ENCODE data around the gene IFITM5. TPM values are rescaled to one million over a fixed set of nuclear protein-coding genes. Genes with fewer than 3 reads are reported as not detected.

Gene IFITM5
- total RNA-seq, 4 donors from 2014 or later = not detected

GRCh38 chr11:328012-328411, 28.7 kb upstream of the IFITM5 start:
- no peak for DNase-seq (ENCODE audit: extremely low spot score)
- intact Hi-C loops (cut with DNase I) = no loop called here
- WGBS = 93% methylated on average over 10 of the region's 13 CpGs

DNA sequence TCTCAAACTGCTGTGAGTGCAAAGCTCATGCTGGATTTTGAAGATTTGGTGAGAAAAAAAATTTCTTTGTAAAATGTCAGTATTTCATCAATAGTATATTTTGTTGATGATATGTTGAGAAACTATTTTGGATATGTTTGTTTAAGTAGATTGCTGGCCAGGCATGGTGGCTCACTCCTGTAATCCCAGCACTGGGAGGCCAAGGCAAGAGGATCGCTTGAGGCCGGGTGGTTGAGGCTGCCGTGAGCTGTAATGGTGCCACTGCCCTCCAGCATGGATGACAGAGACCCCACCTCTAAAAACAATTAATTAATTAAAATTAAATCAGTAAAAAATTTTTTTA, 28.2 kb upstream of the IFITM5 start:
- DNase-seq (ENCODE audit: extremely low spot score) = no peak
- peaks cover 44 to 54% (median 47%) of the 10 kb centered on the region in 4 donors for H3K4me1 ChIP-seq
- peak overlapping the region in 2 of 4 donors; percentile 12 to 25 for H3K4me3 ChIP-seq
- H3K27ac ChIP-seq (replicated peaks in 1 of 4) = peak overlapping the region; percentile 86 to 90 (median 87)
- no peaks in the 10 kb centered on the region for H3K9me3 ChIP-seq
- 90% methylated on average over 3 of the region's 3 CpGs for WGBS
- no peaks in the 10 kb centered on the region for H3K27me3 ChIP-seq
- intact Hi-C loops (cut with DNase I) = loop anchor here (2.0 kb wide), 1 partner anchor 25 kb away; no protein-coding TSS in a partner anchor
- no peak for TF ChIP-seq EP300 (IDR thresholded peaks at IDR 0.05)
- no peak for TF ChIP-seq POLR2A (IDR thresholded peaks at IDR 0.05; ENCODE audit: low read depth)
- no peak for TF ChIP-seq CTCF (IDR thresholded peaks at IDR 0.05)
- TF ChIP-seq POLR2AphosphoS5 (IDR thresholded peaks at IDR 0.05) = no peak
- H3K36me3 ChIP-seq = no peaks in the 10 kb centered on the region

More at GRCh38 chr11:328012-328411, 28.7 kb upstream of the IFITM5 start:
- Histone ChIP-seq H3K27ac (replicated peaks in 1 of 4) (peak overlapping the region in 3 of 4 donors; percentile 87 to 90 (median 87)), H3K9me3 (no peaks in the 10 kb centered on the region), H3K4me3 (no peak overlapping the region), H3K36me3 (no peaks in the 10 kb centered on the region), H3K27me3 (no peaks in the 10 kb centered on the region), H3K4me1 (peaks cover 40 to 49% (median 45%) of the 10 kb centered on the region in 4 donors)
- TF ChIP-seq EP300 (IDR thresholded peaks at IDR 0.05) (no peak), CTCF (IDR thresholded peaks at IDR 0.05) (no peak), POLR2AphosphoS5 (IDR thresholded peaks at IDR 0.05) (no peak), POLR2A (IDR thresholded peaks at IDR 0.05; ENCODE audit: low read depth) (no peak)

DNA sequence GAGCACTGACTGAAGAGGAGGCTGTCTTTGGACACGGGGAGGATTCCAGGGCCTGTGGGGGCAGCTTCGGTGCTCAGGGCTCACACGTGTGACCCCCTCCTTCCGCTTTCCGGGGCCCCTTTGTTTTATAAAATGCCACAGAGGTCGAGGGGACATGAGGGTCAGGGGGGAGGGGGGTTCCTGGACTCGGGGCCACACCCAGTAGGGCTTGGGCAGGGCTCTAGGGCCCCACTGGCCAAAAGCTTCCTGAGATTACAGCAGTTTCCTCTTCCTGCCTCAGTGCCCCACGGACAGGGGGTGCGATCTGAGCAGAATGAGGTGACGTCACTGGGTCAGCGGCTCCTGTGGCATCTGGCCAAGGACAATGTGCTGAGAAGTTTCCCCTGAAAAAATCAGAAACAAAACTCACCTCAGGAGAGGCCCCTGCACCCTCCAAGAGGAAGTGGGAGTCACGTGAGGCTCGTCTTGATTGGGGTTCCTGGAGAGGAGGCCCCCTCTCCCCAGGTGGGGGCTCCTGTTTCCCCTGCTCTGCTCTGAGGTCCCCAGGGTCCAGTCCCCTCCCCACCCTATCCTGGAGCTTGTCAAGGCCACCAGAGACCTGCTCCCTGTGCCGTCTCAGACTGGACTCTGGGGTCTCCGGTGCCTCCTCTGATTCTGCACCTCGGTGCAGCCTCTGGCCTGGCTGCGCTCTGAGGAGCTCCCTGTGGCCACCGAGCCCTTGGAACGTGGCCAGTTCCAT, 27.7 kb upstream of the IFITM5 start:
- peak; percentile 97 for DNase-seq (ENCODE audit: extremely low spot score)
- Histone ChIP-seq H3K9me3 (no peaks in the 10 kb centered on the region), H3K36me3 (no peaks in the 10 kb centered on the region), H3K4me1 (peaks cover 46 to 57% (median 48%) of the 10 kb centered on the region in 4 donors), H3K27me3 (no peaks in the 10 kb centered on the region), H3K27ac (replicated peaks in 1 of 4) (peak overlapping the region; percentile 86 to 90 (median 87)), H3K4me3 (peak overlapping the region; percentile 8 to 25 (median 14))
- no peak for TF ChIP-seq POLR2A (IDR thresholded peaks at IDR 0.05; ENCODE audit: low read depth)
- TF ChIP-seq POLR2AphosphoS5 (IDR thresholded peaks at IDR 0.05) = peak; percentile 66 to 79
- intact Hi-C loops (cut with DNase I) = loop anchor here (2.0 kb wide), 1 partner anchor 26 kb away; no protein-coding TSS in a partner anchor
- 38% methylated on average over 7 of the region's 19 CpGs for WGBS

DNA sequence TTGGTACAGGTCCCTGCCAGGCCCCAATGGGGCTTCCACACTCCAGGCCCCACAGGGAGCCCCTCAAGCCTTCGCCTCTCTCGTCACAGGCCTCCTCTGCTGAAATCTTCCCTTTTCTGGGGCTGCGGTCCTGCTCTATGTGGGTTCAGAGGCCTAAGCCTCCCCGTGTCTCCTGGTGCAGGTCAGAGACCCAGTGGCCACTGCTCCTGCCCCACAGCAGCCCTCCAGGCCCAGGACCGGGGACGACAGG, 27.2 kb upstream of the IFITM5 start:
- DNase-seq (ENCODE audit: extremely low spot score) = no peak
- WGBS = 83% methylated on average over 6 of the region's 6 CpGs
- Histone ChIP-seq H3K36me3 (no peaks in the 10 kb centered on the region), H3K4me1 (peaks cover 46 to 57% (median 48%) of the 10 kb centered on the region in 4 donors), H3K27ac (replicated peaks in 1 of 4) (peak overlapping the region; percentile 86 to 90 (median 87)), H3K27me3 (no peaks in the 10 kb centered on the region), H3K4me3 (peak overlapping the region in 3 of 4 donors; percentile 8 to 15 (median 9)), H3K9me3 (no peaks in the 10 kb centered on the region)
- TF ChIP-seq POLR2A (IDR thresholded peaks at IDR 0.05; ENCODE audit: low read depth) = no peak
- TF ChIP-seq EP300 (IDR thresholded peaks at IDR 0.05) = no peak
- no peak for TF ChIP-seq CTCF (IDR thresholded peaks at IDR 0.05)
- no peak for TF ChIP-seq POLR2AphosphoS5 (IDR thresholded peaks at IDR 0.05)
- intact Hi-C loops (cut with DNase I) = loop anchor here (2.0 kb wide), 1 partner anchor 26 kb away; no protein-coding TSS in a partner anchor

DNA sequence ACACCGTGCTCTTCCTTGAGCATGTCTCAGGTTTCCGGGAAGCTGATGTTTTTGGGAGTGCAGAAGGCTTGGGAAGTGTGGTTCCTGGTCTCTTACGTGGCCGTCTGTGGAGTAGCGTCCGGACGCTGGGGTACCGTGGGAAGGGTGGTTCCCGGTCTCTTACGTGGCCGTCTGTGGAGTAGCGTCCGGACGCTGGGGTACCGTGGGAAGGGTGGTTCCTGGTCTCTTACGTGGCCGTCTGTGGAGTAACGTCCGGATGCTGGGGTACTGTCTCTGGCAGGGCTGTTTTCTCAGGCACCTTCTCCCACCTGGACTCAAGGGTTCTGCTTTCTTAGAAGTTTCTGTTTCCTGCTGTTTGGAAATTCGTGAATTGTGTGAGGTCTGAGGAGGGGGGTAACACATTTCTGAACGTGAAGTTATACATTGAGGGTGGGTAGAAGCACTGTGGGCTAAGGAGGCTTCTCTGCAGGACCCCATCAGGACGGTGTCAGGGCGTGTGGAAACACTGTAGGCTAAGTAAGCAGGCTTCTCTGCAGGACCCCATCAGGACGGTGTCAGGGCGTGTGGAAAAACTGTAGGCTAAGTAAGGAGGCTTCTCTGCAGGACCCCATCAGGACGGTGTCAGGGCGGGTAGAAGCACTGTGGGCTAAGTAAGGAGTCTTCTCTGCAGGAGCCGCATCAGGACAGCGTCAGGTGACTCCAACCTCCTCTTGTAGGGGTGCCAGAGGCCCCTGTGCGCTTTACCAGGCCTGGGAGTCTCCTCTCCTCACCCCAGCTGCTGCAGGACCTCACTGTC, 26.7 kb upstream of the IFITM5 start:
- Histone ChIP-seq H3K4me3 (peak overlapping the region in 1 of 4 donors; percentile 15), H3K36me3 (no peaks in the 10 kb centered on the region), H3K4me1 (peaks cover 46 to 58% (median 50%) of the 10 kb centered on the region in 4 donors), H3K27ac (replicated peaks in 1 of 4) (peak overlapping the region; percentile 86 to 90 (median 87)), H3K27me3 (no peaks in the 10 kb centered on the region), H3K9me3 (no peaks in the 10 kb centered on the region)
- TF ChIP-seq EP300 (IDR thresholded peaks at IDR 0.05) = no peak
- TF ChIP-seq POLR2A (IDR thresholded peaks at IDR 0.05; ENCODE audit: low read depth) = no peak
- no peak for TF ChIP-seq CTCF (IDR thresholded peaks at IDR 0.05)
- no peak for TF ChIP-seq POLR2AphosphoS5 (IDR thresholded peaks at IDR 0.05)
- WGBS = 83% methylated on average over 29 of the region's 30 CpGs
- intact Hi-C loops (cut with DNase I) = loop anchor here (2.0 kb wide), 1 partner anchor 27 kb away; no protein-coding TSS in a partner anchor
- DNase-seq (ENCODE audit: extremely low spot score) = no peak

Measured in esophagus muscularis mucosa (tissue), 4 donors.